ENCODE measurements around the gene TNRC6C. TPM values are rescaled to one million over a fixed set of nuclear protein-coding genes. Genes with fewer than 3 reads are reported as not detected.
"Not testable (repeated sequence)": the region's sequence is repeated elsewhere in the genome, so short reads cannot be mapped to it uniquely, and the experiment has no call there.

The TNRC6C gene
- polyA plus RNA-seq, 2 donors, result 1.2 to 3.4 TPM

DNA sequence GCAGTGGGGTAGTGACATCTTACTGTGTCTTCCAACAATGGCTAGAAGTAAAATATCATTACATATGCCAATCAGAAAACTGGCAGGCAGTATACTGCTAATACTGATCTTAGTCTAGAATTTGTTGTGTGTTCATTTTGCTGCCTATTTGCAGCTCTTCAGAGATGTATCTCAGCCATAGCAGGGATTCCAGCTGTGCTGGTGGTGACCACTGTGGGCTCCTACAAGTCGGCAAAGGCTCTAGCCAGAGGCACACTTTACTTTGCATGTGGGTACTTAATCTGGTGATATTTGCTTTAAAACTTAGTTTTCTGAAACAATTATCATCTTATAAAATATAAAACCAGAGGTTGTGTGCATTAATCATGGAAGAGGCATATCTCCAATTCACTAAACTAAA, 100.1 kb downstream of the TNRC6C start:
- Histone ChIP-seq H3K36me3 (ENCODE audit: control insufficient read depth in 2 of 2, insufficient read depth in 2 of 2, low read length in 1 of 2) (peaks cover 0 to 4% of the 10 kb centered on the region in 2 donors), H3K4me3 (ENCODE audit: low read depth in 1 of 2, low read length in 2 of 2) (no peak overlapping the region), H3K9me3 (ENCODE audit: control insufficient read depth in 2 of 2, insufficient read depth in 1 of 2, low read depth in 1 of 2, low read length in 1 of 2) (no peaks in the 10 kb centered on the region), H3K27me3 (ENCODE audit: control insufficient read depth in 1 of 2, insufficient read depth in 2 of 2, low read length in 2 of 2) (no peaks in the 10 kb centered on the region), H3K27ac (ENCODE audit: low read depth in 2 of 2, low read length in 1 of 2) (no peak overlapping the region), H3K4me1 (ENCODE audit: control insufficient read depth in 2 of 2, insufficient read depth in 2 of 2, low read length in 1 of 2) (no peaks in the 10 kb centered on the region)
- 82 to 83% methylated on average over 1 of the region's 1 CpG for WGBS, 2 donors

DNA sequence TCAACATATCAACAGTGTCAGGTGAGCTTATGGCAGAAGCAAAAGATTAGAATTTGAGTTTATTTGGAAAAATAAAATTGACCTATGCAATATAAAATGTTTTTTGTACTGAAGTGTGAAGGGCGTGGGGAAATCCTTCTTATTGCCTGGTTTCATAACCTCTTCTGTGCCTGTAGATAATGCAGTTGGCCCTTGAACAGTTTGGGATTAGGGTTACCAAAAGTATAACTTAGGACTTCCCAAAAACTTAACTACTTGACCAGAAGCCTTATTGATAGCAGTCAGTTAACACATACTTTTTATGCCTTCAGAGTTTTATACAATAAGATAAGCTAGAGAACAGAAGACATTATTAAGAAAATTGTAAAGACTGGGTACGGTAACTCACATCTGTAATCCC, 104.1 kb downstream of the TNRC6C start:
- Histone ChIP-seq H3K27me3 (ENCODE audit: control insufficient read depth in 1 of 2, insufficient read depth in 2 of 2, low read length in 2 of 2) (no peaks in the 10 kb centered on the region), H3K36me3 (ENCODE audit: control insufficient read depth in 2 of 2, insufficient read depth in 2 of 2, low read length in 1 of 2) (peaks cover 0 to 1% of the 10 kb centered on the region in 2 donors), H3K27ac (ENCODE audit: low read depth in 2 of 2, low read length in 1 of 2) (no peak overlapping the region), H3K4me3 (ENCODE audit: low read depth in 1 of 2, low read length in 2 of 2) (no peak overlapping the region), H3K4me1 (ENCODE audit: control insufficient read depth in 2 of 2, insufficient read depth in 2 of 2, low read length in 1 of 2) (no peaks in the 10 kb centered on the region), H3K9me3 (ENCODE audit: control insufficient read depth in 2 of 2, insufficient read depth in 1 of 2, low read depth in 1 of 2, low read length in 1 of 2) (no peaks in the 10 kb centered on the region)
- WGBS, 2 donors, result 95% methylated on average over 2 of the region's 2 CpGs

DNA sequence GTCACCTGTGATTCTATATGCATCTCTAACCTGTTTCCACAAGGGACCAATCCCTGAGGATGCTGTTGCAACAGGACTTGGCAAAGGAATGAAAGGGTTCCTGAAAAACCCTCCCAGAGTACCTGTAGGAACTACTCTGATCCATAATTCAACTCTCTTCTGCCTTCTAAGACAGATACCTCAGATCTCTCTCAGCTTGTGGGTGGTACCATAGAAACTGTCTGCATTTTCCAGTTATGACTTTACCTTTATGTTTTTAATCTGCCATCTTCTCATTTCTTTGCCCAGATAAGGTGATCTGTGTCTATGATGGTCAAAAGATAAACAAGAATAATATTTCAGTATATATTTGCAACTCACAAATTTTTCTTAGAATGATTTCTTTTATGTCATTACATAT, 105.0 kb downstream of the TNRC6C start:
- Histone ChIP-seq H3K27me3 (ENCODE audit: control insufficient read depth in 1 of 2, insufficient read depth in 2 of 2, low read length in 2 of 2) (no peaks in the 10 kb centered on the region), H3K36me3 (ENCODE audit: control insufficient read depth in 2 of 2, insufficient read depth in 2 of 2, low read length in 1 of 2) (peaks cover 0 to 3% of the 10 kb centered on the region in 2 donors), H3K4me3 (ENCODE audit: low read depth in 1 of 2, low read length in 2 of 2) (no peak overlapping the region), H3K27ac (ENCODE audit: low read depth in 2 of 2, low read length in 1 of 2) (no peak overlapping the region), H3K4me1 (ENCODE audit: control insufficient read depth in 2 of 2, insufficient read depth in 2 of 2, low read length in 1 of 2) (no peaks in the 10 kb centered on the region), H3K9me3 (ENCODE audit: control insufficient read depth in 2 of 2, insufficient read depth in 1 of 2, low read depth in 1 of 2, low read length in 1 of 2) (no peaks in the 10 kb centered on the region)

DNA sequence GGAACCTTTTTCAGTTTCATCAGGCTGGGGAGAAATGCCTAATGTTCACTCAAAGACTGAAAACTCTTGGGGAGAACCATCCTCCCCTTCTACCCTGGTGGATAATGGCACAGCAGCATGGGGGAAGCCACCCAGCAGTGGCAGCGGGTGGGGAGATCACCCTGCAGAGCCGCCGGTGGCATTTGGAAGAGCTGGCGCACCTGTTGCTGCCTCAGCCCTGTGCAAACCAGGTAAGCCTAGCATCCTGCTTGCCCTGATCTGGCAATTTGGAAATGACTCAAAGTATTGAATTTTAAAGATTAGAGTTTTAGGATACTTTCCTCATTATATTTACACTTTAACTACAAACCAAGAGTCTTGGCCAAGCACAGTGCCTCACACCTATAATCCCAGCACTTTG, 106.2 kb downstream of the TNRC6C start:
- Histone ChIP-seq H3K27me3 (ENCODE audit: control insufficient read depth in 1 of 2, insufficient read depth in 2 of 2, low read length in 2 of 2) (no peaks in the 10 kb centered on the region), H3K27ac (ENCODE audit: low read depth in 2 of 2, low read length in 1 of 2) (no peak overlapping the region), H3K9me3 (ENCODE audit: control insufficient read depth in 2 of 2, insufficient read depth in 1 of 2, low read depth in 1 of 2, low read length in 1 of 2) (no peaks in the 10 kb centered on the region), H3K4me3 (ENCODE audit: low read depth in 1 of 2, low read length in 2 of 2) (no peak overlapping the region), H3K36me3 (ENCODE audit: control insufficient read depth in 2 of 2, insufficient read depth in 2 of 2, low read length in 1 of 2) (peaks cover 0 to 3% of the 10 kb centered on the region in 2 donors), H3K4me1 (ENCODE audit: control insufficient read depth in 2 of 2, insufficient read depth in 2 of 2, low read length in 1 of 2) (no peaks in the 10 kb centered on the region)
- 91 to 98% methylated on average over 4 of the region's 4 CpGs for WGBS, 2 donors

DNA sequence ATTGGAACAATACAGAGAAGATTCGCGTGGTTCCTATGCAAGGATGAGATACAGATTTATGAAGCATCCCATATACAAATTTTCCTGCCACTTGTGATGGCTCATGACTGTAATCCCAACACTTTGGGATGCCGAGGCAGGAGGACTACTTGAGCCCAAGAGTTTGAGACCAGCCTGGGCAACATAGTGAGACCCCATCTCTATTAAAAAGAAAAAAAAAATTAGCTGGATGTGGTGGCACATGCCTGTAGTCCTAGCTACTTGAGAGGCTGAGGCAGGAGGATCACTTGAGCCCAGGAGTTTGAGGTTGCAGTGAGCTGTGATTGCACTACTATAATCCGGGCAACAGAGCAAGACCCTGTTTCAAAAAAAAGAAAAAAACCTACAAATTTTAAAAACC, 108.5 kb downstream of the TNRC6C start:
- H3K36me3 ChIP-seq (ENCODE audit: control insufficient read depth in 2 of 2, insufficient read depth in 2 of 2, low read length in 1 of 2); H3K4me3 ChIP-seq (ENCODE audit: low read depth in 1 of 2, low read length in 2 of 2); H3K27ac ChIP-seq (ENCODE audit: low read depth in 2 of 2, low read length in 1 of 2); H3K4me1 ChIP-seq (ENCODE audit: control insufficient read depth in 2 of 2, insufficient read depth in 2 of 2, low read length in 1 of 2); H3K27me3 ChIP-seq (ENCODE audit: control insufficient read depth in 1 of 2, insufficient read depth in 2 of 2, low read length in 2 of 2); H3K9me3 ChIP-seq (ENCODE audit: control insufficient read depth in 2 of 2, insufficient read depth in 1 of 2, low read depth in 1 of 2, low read length in 1 of 2): not testable (repeated sequence)
- 96 to 97% methylated on average over 4 of the region's 4 CpGs for WGBS, 2 donors

DNA sequence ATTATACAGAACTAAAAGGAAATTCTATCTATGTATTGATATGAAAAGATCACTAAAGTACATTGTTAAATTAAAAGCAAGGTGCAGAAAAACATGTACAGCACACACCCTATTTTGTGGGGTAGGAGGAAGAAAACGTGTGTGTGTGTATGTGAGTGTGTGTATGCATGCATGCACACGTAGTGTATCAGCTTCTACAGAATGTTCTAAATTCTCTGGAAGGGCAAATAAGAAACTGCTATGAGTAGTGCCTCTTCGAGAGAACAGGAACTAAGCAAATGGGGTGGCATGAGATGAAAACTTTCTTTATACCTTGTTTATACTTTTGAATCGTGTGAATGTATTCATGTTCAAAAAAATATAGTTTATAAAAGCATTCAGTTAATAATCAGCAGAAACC, 111.2 kb downstream of the TNRC6C start:
- Histone ChIP-seq H3K9me3 (ENCODE audit: control insufficient read depth in 2 of 2, insufficient read depth in 1 of 2, low read depth in 1 of 2, low read length in 1 of 2) (no peaks in the 10 kb centered on the region), H3K27ac (ENCODE audit: low read depth in 2 of 2, low read length in 1 of 2) (no peak overlapping the region), H3K36me3 (ENCODE audit: control insufficient read depth in 2 of 2, insufficient read depth in 2 of 2, low read length in 1 of 2) (peaks cover 8 to 22% of the 10 kb centered on the region in 2 donors), H3K27me3 (ENCODE audit: control insufficient read depth in 1 of 2, insufficient read depth in 2 of 2, low read length in 2 of 2) (no peaks in the 10 kb centered on the region), H3K4me3 (ENCODE audit: low read depth in 1 of 2, low read length in 2 of 2) (no peak overlapping the region), H3K4me1 (ENCODE audit: control insufficient read depth in 2 of 2, insufficient read depth in 2 of 2, low read length in 1 of 2) (no peaks in the 10 kb centered on the region)
- WGBS, 2 donors, result 57 to 65% methylated on average over 4 of the region's 4 CpGs

DNA sequence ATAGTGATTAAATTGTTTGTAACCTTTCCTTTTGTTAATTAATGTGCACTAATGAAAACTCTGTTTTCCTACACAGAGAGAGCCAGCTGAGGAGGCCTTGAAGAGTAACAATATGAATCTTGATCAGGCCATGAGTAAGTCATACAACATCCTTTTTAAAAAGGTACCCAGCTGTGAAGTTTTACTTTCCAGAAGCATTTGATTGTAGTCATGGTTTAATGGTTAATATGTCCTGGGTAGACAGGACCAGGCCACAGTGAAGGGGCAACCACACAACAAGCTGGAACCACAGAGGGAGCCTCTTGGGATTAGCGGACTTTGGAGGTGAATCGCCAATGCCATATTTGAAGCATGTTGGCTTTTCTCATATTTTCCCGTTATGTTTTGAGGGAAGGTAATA, 114.5 kb downstream of the TNRC6C start:
- Histone ChIP-seq H3K9me3 (ENCODE audit: control insufficient read depth in 2 of 2, insufficient read depth in 1 of 2, low read depth in 1 of 2, low read length in 1 of 2) (no peaks in the 10 kb centered on the region), H3K27me3 (ENCODE audit: control insufficient read depth in 1 of 2, insufficient read depth in 2 of 2, low read length in 2 of 2) (no peaks in the 10 kb centered on the region), H3K4me1 (ENCODE audit: control insufficient read depth in 2 of 2, insufficient read depth in 2 of 2, low read length in 1 of 2) (no peaks in the 10 kb centered on the region), H3K27ac (ENCODE audit: low read depth in 2 of 2, low read length in 1 of 2) (no peak overlapping the region), H3K36me3 (ENCODE audit: control insufficient read depth in 2 of 2, insufficient read depth in 2 of 2, low read length in 1 of 2) (peaks cover 9 to 29% of the 10 kb centered on the region in 2 donors), H3K4me3 (ENCODE audit: low read depth in 1 of 2, low read length in 2 of 2) (no peak overlapping the region)
- WGBS, 2 donors, result 98 to 99% methylated on average over 3 of the region's 3 CpGs

DNA sequence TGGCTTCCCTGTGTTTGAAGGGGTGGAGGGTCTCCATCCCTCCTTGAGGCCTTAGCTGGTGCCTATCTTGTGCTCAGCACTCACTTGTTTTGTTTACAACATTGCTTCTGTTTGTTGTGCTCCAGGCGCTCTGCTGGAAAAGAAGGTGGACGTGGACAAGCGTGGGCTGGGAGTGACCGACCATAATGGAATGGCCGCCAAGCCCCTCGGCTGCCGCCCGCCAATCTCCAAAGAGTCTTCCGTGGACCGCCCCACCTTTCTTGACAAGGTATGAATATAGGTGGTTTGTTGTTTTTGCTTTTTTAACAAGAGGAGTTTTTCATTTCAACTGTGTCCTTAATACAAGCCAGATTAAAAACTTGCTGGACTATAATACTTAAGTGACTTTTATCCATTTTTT, 116.5 kb downstream of the TNRC6C start:
- Histone ChIP-seq H3K27ac (ENCODE audit: low read depth in 2 of 2, low read length in 1 of 2) (no peak overlapping the region), H3K36me3 (ENCODE audit: control insufficient read depth in 2 of 2, insufficient read depth in 2 of 2, low read length in 1 of 2) (peaks cover 9 to 35% of the 10 kb centered on the region in 2 donors)
- 96 to 98% methylated on average over 10 of the region's 10 CpGs for WGBS, 2 donors

DNA sequence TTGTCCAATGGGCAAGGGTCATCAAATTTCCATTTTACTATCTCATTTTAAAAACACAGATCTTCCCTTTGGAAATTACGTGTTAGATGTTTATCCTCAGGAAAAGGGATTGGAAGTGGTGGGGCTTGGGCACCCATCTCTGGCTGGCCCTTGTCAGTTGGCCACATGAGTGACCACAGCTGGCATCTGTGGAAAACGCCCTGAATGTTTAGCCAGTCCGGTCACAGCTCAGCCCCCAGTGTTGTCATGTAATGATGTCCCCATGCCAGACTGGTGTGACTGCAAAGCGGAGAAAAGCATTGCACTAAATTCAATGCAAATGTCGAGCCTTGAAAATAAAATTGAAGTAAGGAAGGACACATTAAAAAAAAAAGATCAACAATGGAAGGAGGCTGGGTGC, 117.0 kb downstream of the TNRC6C start:
- Histone ChIP-seq H3K9me3 (ENCODE audit: control insufficient read depth in 2 of 2, insufficient read depth in 1 of 2, low read depth in 1 of 2, low read length in 1 of 2) (no peaks in the 10 kb centered on the region), H3K27ac (ENCODE audit: low read depth in 2 of 2, low read length in 1 of 2) (no peak overlapping the region), H3K27me3 (ENCODE audit: control insufficient read depth in 1 of 2, insufficient read depth in 2 of 2, low read length in 2 of 2) (no peaks in the 10 kb centered on the region), H3K4me1 (ENCODE audit: control insufficient read depth in 2 of 2, insufficient read depth in 2 of 2, low read length in 1 of 2) (no peaks in the 10 kb centered on the region), H3K36me3 (ENCODE audit: control insufficient read depth in 2 of 2, insufficient read depth in 2 of 2, low read length in 1 of 2) (peaks cover 9 to 35% of the 10 kb centered on the region in 2 donors), H3K4me3 (ENCODE audit: low read depth in 1 of 2, low read length in 2 of 2) (no peak overlapping the region)
- 85 to 90% methylated on average over 5 of the region's 5 CpGs for WGBS, 2 donors

More for the DNA sequence above, 116.5 kb downstream of the TNRC6C start:
- Histone ChIP-seq H3K4me3 (ENCODE audit: low read depth in 1 of 2, low read length in 2 of 2) (no peak overlapping the region), H3K27me3 (ENCODE audit: control insufficient read depth in 1 of 2, insufficient read depth in 2 of 2, low read length in 2 of 2) (no peaks in the 10 kb centered on the region), H3K4me1 (ENCODE audit: control insufficient read depth in 2 of 2, insufficient read depth in 2 of 2, low read length in 1 of 2) (no peaks in the 10 kb centered on the region), H3K9me3 (ENCODE audit: control insufficient read depth in 2 of 2, insufficient read depth in 1 of 2, low read depth in 1 of 2, low read length in 1 of 2) (no peaks in the 10 kb centered on the region)

DNA sequence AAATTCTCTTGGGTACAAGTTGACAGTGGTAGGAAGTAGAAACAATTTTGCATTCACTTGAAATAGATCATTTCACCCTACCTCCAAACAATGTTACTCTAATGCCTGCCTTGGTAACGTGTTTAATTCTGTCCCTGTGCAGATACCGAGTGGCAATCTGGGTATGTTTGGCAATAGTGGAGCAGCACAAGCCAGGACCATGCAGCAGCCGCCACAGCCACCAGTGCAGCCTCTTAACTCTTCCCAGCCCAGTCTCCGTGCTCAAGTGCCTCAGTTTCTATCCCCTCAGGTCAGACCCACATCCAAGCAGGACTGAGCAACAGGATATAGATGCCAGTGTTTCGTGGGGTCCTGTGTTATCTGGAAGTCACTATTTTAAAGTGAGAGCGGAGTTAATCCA, 120.8 kb downstream of the TNRC6C start:
- Histone ChIP-seq H3K36me3 (ENCODE audit: control insufficient read depth in 2 of 2, insufficient read depth in 2 of 2, low read length in 1 of 2) (peaks cover 4 to 23% of the 10 kb centered on the region in 2 donors), H3K4me1 (ENCODE audit: control insufficient read depth in 2 of 2, insufficient read depth in 2 of 2, low read length in 1 of 2) (no peaks in the 10 kb centered on the region), H3K27ac (ENCODE audit: low read depth in 2 of 2, low read length in 1 of 2) (no peak overlapping the region), H3K27me3 (ENCODE audit: control insufficient read depth in 1 of 2, insufficient read depth in 2 of 2, low read length in 2 of 2) (no peaks in the 10 kb centered on the region), H3K9me3 (ENCODE audit: control insufficient read depth in 2 of 2, insufficient read depth in 1 of 2, low read depth in 1 of 2, low read length in 1 of 2) (no peaks in the 10 kb centered on the region), H3K4me3 (ENCODE audit: low read depth in 1 of 2, low read length in 2 of 2) (no peak overlapping the region)
- WGBS, 2 donors, result 89 to 91% methylated on average over 6 of the region's 6 CpGs

All from esophagus (tissue), 2 donors.